ENCODE measurements around the gene CSPG5. TPM values are rescaled to one million over a fixed set of nuclear protein-coding genes. Genes with fewer than 3 reads are reported as not detected.

The CSPG5 gene
- total and polyA plus RNA-seq, 7 experiments from 2014 or later, result 0.10 to 0.51 (median 0.43) TPM; not detected in 3

DNA sequence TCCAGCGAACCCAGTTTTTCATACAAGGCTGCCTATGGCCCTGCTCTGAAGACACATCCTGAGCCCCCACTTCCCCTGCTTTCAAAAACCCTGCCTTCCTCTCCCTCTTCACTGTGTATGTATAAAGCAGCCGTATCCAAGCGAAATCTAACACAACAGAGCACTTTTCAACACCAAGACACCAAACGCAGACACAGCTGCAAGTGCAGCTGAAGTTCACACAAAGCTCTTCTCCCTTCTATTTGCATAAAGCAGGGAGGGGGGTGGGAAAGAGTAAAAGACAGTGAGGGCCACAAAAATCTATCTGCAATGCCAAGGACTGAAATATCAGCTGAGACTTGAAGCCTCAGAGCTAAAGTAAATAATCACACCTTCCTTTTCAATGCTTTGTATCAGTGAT is 35.1 kb upstream of the CSPG5 start:
- Mint-ChIP-seq H3K4me1 (peaks cover 0 to 10% (median 0%) of the 10 kb centered on the region in 7 donors), H3K9me3 (peaks cover 0 to 2% (median 0%) of the 10 kb centered on the region in 11 donors), H3K27me3 (no peaks in the 10 kb centered on the region), H3K36me3 (peaks cover 13 to 48% (median 34%) of the 10 kb centered on the region in 5 donors), H3K27ac (no peak overlapping the region), H3K4me3 (no peak overlapping the region)
- Histone ChIP-seq H3K27ac (ENCODE audit: low read depth, low read length) (no peak overlapping the region), H3K4me3 (ENCODE audit: low read length) (no peak overlapping the region), H3K27me3 (ENCODE audit: control insufficient read depth in 2 of 2, insufficient read depth in 2 of 2, low read length in 2 of 2) (no peaks in the 10 kb centered on the region), H3K4me1 (ENCODE audit: control insufficient read depth in 2 of 2, insufficient read depth in 2 of 2, low read length in 2 of 2) (no peaks in the 10 kb centered on the region), H3K9me3 (ENCODE audit: control insufficient read depth in 2 of 3, low read length in 3 of 3) (no peaks in the 10 kb centered on the region), H3K36me3 (ENCODE audit: control insufficient read depth in 2 of 3, insufficient read depth in 3 of 3, low read length in 3 of 3) (peaks cover 5 to 63% (median 13%) of the 10 kb centered on the region in 3 experiments)
- ChIA-PET POLR2A (no interaction called here), CTCF (no interaction called here)
- intact Hi-C loops (cut with micrococcal nuclease), result no loop called here
- ATAC-seq, result no peak
- no peak for DNase-seq

DNA sequence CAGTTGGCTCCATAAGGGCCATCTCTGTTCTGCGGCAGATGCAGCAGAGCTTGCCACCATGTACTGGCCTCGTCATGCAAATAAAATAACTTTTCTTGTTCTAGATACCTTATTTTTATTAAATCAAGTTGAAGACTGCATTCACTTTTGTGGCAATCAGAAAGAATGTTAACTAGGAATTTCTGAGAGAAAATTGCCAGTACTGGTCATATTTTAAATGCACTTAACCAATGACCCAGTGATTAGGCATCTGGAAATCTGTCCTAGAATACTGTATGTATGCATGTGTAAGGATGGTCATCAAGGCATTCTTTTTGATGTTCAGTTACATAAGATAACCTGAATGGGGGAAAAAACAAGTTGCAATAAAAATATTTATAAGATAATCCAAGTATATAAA is 34.2 kb upstream of the CSPG5 start:
- Mint-ChIP-seq H3K27ac (no peak overlapping the region), H3K27me3 (no peaks in the 10 kb centered on the region), H3K36me3 (peaks cover 10 to 49% (median 35%) of the 10 kb centered on the region in 5 donors), H3K4me3 (no peak overlapping the region), H3K9me3 (peaks cover 0 to 2% (median 0%) of the 10 kb centered on the region in 11 donors), H3K4me1 (peaks cover 0 to 8% (median 0%) of the 10 kb centered on the region in 7 donors)
- intact Hi-C loops (cut with micrococcal nuclease), result no loop called here
- ATAC-seq (no peak), DNase-seq (no peak)
- Histone ChIP-seq H3K4me3 (ENCODE audit: low read length) (no peak overlapping the region), H3K27ac (ENCODE audit: low read depth, low read length) (no peak overlapping the region), H3K27me3 (ENCODE audit: control insufficient read depth in 2 of 2, insufficient read depth in 2 of 2, low read length in 2 of 2) (no peaks in the 10 kb centered on the region), H3K4me1 (ENCODE audit: control insufficient read depth in 2 of 2, insufficient read depth in 2 of 2, low read length in 2 of 2) (no peaks in the 10 kb centered on the region), H3K9me3 (ENCODE audit: control insufficient read depth in 2 of 3, low read length in 3 of 3) (no peaks in the 10 kb centered on the region), H3K36me3 (ENCODE audit: control insufficient read depth in 2 of 3, insufficient read depth in 3 of 3, low read length in 3 of 3) (peaks cover 5 to 63% (median 12%) of the 10 kb centered on the region in 3 experiments)
- CTCF ChIA-PET, result no interaction called here
- POLR2A ChIA-PET, result no interaction called here

DNA sequence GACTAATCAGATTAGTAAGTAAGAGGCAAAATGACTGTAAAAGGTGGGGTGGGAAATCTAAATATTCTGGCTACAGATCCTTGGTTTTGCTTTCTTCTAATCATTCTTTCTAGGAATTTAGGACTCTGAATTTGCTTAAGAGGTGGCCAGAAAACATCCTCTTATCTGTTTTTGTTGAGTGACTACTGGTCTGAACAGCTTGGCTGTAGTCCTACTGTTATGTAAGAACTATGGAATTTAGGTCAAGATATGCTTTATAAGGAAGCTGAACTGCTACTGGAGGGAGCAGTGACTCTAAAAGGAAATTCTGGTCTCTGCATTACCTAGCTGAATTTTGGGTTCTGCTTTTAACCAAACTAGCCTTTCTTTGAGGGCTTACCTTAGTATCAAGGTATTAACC is 33.5 kb upstream of the CSPG5 start:
- H3K9me3 ChIP-seq (ENCODE audit: control insufficient read depth in 2 of 3, low read length in 3 of 3), result no peaks in the 10 kb centered on the region
- ChIA-PET POLR2A (no interaction called here), CTCF (interaction anchor here (0.6 kb wide), 1 partner anchor 94 kb away, joined by 5 read pairs; no protein-coding TSS in a partner anchor)
- peaks cover 0 to 61% (median 12%) of the 10 kb centered on the region in 3 experiments for H3K36me3 ChIP-seq (ENCODE audit: control insufficient read depth in 2 of 3, insufficient read depth in 3 of 3, low read length in 3 of 3)
- intact Hi-C loops (cut with micrococcal nuclease), result no loop called here
- H3K9me3 Mint-ChIP-seq, result peaks cover 0 to 2% (median 0%) of the 10 kb centered on the region in 11 donors
- peaks cover 0 to 6% (median 0%) of the 10 kb centered on the region in 7 donors for H3K4me1 Mint-ChIP-seq
- no peak overlapping the region for H3K27ac ChIP-seq (ENCODE audit: low read depth, low read length)
- H3K27me3 ChIP-seq (ENCODE audit: control insufficient read depth in 2 of 2, insufficient read depth in 2 of 2, low read length in 2 of 2), result no peaks in the 10 kb centered on the region
- no peak overlapping the region for H3K4me3 ChIP-seq (ENCODE audit: low read length)
- H3K27me3 Mint-ChIP-seq, result no peaks in the 10 kb centered on the region
- H3K4me3 Mint-ChIP-seq, result no peak overlapping the region
- peak overlapping the region in 5 of 9 donors; percentile 5 to 76 (median 28) for H3K27ac Mint-ChIP-seq
- no peak for DNase-seq
- H3K36me3 Mint-ChIP-seq, result peaks cover 8 to 45% (median 32%) of the 10 kb centered on the region in 5 donors
- ATAC-seq, result no peak
- H3K4me1 ChIP-seq (ENCODE audit: control insufficient read depth in 2 of 2, insufficient read depth in 2 of 2, low read length in 2 of 2), result no peaks in the 10 kb centered on the region

DNA sequence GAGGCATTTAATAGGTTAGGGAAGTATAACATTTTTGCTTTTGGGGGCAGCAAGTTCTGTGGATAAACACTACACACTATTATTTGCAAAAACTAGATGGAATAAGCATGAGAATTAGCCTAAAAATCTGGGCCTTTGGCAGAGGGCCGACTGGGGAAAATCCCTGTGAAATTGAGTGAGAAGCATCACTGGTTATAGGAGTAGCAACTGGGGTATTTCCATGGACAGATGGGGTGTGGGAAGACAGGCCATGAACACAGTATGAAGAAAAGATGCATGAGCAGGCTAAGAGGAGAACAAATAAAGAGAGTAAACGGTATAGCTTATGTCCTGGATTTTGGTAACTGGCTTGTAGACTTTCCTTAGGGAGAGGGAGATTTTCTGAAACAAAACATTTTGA is 32.9 kb upstream of the CSPG5 start:
- no peak overlapping the region for H3K4me3 ChIP-seq (ENCODE audit: low read length)
- H3K27me3 ChIP-seq (ENCODE audit: control insufficient read depth in 2 of 2, insufficient read depth in 2 of 2, low read length in 2 of 2), result no peaks in the 10 kb centered on the region
- Mint-ChIP-seq H3K4me3 (peak overlapping the region in 1 of 10 donors; percentile 30), H3K9me3 (peaks cover 0 to 2% (median 0%) of the 10 kb centered on the region in 11 donors), H3K27ac (peak overlapping the region in 7 of 9 donors; percentile 3 to 76 (median 28)), H3K4me1 (peaks cover 0 to 6% (median 0%) of the 10 kb centered on the region in 7 donors), H3K36me3 (peaks cover 8 to 42% (median 27%) of the 10 kb centered on the region in 5 donors), H3K27me3 (no peaks in the 10 kb centered on the region)
- DNase-seq (no peak), ATAC-seq (no peak)
- H3K9me3 ChIP-seq (ENCODE audit: control insufficient read depth in 2 of 3, low read length in 3 of 3), result no peaks in the 10 kb centered on the region
- ChIA-PET POLR2A (no interaction called here), CTCF (interaction anchor here (0.6 kb wide), 1 partner anchor 94 kb away, joined by 5 read pairs; no protein-coding TSS in a partner anchor)
- H3K27ac ChIP-seq (ENCODE audit: low read depth, low read length), result no peak overlapping the region
- intact Hi-C loops (cut with micrococcal nuclease), result no loop called here
- no peaks in the 10 kb centered on the region for H3K4me1 ChIP-seq (ENCODE audit: control insufficient read depth in 2 of 2, insufficient read depth in 2 of 2, low read length in 2 of 2)
- H3K36me3 ChIP-seq (ENCODE audit: control insufficient read depth in 2 of 3, insufficient read depth in 3 of 3, low read length in 3 of 3), result peaks cover 0 to 62% (median 12%) of the 10 kb centered on the region in 3 experiments

DNA sequence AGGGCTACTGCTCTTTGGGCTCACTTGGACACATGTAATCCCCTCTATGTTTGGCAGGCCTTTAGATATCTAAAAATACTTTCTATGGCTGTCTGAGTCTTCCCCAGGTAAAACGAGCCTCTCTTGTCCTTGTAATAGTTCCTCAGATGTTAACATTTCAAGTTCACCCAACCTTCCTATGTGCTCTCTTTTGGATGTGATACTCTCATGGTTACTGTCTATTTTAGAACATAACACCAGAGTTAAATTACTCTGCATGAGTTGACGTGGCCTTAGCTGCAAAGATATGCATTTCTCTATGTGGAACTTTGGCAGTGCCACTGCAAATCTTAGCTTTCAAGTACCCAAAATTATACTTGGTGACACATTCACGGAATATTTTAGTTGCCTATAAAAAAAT is 31.9 kb upstream of the CSPG5 start:
- ChIA-PET CTCF (no interaction called here), POLR2A (no interaction called here)
- peaks cover 13 to 48% (median 30%) of the 10 kb centered on the region in 5 donors for H3K36me3 Mint-ChIP-seq

DNA sequence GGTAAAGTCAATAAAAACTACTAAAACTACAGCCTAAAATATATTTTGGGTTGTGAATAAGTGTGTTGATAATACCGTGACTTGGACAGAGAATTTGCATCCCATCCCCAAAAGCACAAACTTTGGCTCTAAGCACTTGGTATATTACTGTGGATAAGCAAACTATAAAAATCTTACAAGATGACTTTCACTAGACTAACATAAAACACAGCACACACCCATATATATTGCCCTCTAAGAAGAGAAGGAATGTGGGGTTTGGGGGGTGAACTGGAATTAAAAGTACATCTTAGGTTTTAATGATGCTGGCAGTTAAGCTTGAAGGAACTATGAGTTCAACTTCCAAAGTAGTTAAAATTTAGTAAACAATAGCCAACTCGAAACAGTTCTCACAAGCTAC is 28.7 kb upstream of the CSPG5 start:
- ATAC-seq, result no peak
- no peak overlapping the region for H3K4me3 Mint-ChIP-seq
- peaks cover 0 to 16% (median 4%) of the 10 kb centered on the region in 7 donors for H3K4me1 Mint-ChIP-seq
- Histone ChIP-seq H3K36me3 (ENCODE audit: control insufficient read depth in 2 of 3, insufficient read depth in 3 of 3, low read length in 3 of 3) (peaks cover 5 to 70% (median 8%) of the 10 kb centered on the region in 3 experiments), H3K4me3 (ENCODE audit: low read length) (no peak overlapping the region), H3K27me3 (ENCODE audit: control insufficient read depth in 2 of 2, insufficient read depth in 2 of 2, low read length in 2 of 2) (no peaks in the 10 kb centered on the region), H3K27ac (ENCODE audit: low read depth, low read length) (no peak overlapping the region), H3K9me3 (ENCODE audit: control insufficient read depth in 2 of 3, low read length in 3 of 3) (no peaks in the 10 kb centered on the region), H3K4me1 (ENCODE audit: control insufficient read depth in 2 of 2, insufficient read depth in 2 of 2, low read length in 2 of 2) (no peaks in the 10 kb centered on the region)
- H3K36me3 Mint-ChIP-seq, result peaks cover 18 to 67% (median 36%) of the 10 kb centered on the region in 5 donors
- intact Hi-C loops (cut with micrococcal nuclease), result no loop called here
- no peaks in the 10 kb centered on the region for H3K27me3 Mint-ChIP-seq
- CTCF ChIA-PET, result no interaction called here
- peaks cover 0 to 2% (median 0%) of the 10 kb centered on the region in 11 donors for H3K9me3 Mint-ChIP-seq
- POLR2A ChIA-PET, result interaction anchor here (0.7 to 1.1 kb wide), 3 partner anchors 11 to 94 kb away, joined by 3 to 5 read pairs (median 3); partner anchors contain the start of gene ELP6
- H3K27ac Mint-ChIP-seq, result no peak overlapping the region
- no peak for DNase-seq

More for the DNA sequence above, 31.9 kb upstream of the CSPG5 start:
- no peak overlapping the region for H3K27ac ChIP-seq (ENCODE audit: low read depth, low read length)
- no peaks in the 10 kb centered on the region for H3K27me3 Mint-ChIP-seq
- no peak overlapping the region for H3K4me3 Mint-ChIP-seq
- H3K36me3 ChIP-seq (ENCODE audit: control insufficient read depth in 2 of 3, insufficient read depth in 3 of 3, low read length in 3 of 3), result peaks cover 0 to 67% (median 12%) of the 10 kb centered on the region in 3 experiments
- ATAC-seq, result no peak
- H3K27ac Mint-ChIP-seq, result no peak overlapping the region
- no peak overlapping the region for H3K4me3 ChIP-seq (ENCODE audit: low read length)
- peaks cover 0 to 2% (median 0%) of the 10 kb centered on the region in 11 donors for H3K9me3 Mint-ChIP-seq
- H3K27me3 ChIP-seq (ENCODE audit: control insufficient read depth in 2 of 2, insufficient read depth in 2 of 2, low read length in 2 of 2), result no peaks in the 10 kb centered on the region
- intact Hi-C loops (cut with micrococcal nuclease), result no loop called here
- peaks cover 0 to 7% (median 4%) of the 10 kb centered on the region in 7 donors for H3K4me1 Mint-ChIP-seq
- DNase-seq, result no peak
- H3K4me1 ChIP-seq (ENCODE audit: control insufficient read depth in 2 of 2, insufficient read depth in 2 of 2, low read length in 2 of 2), result no peaks in the 10 kb centered on the region
- H3K9me3 ChIP-seq (ENCODE audit: control insufficient read depth in 2 of 3, low read length in 3 of 3), result no peaks in the 10 kb centered on the region

DNA sequence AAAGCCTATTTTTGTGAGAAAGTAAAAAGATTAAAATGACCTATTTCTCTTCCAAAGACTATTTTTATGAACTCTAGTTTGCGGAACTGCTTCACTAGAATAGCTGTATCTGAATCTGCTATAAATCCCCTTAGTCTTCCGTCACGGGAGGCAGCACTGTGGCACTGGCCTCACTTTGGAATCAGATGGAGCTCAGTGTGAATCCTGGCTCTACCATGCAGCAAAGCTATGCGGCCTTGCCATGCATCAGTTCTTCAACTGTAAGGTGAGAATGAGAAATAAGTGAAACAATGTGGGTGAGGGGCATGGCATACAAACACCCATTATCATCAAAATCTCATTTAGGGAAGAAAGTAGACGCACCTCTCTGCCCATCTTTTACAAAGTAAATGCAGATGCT is 27.5 kb upstream of the CSPG5 start:
- no peaks in the 10 kb centered on the region for H3K27me3 ChIP-seq (ENCODE audit: control insufficient read depth in 2 of 2, insufficient read depth in 2 of 2, low read length in 2 of 2)
- H3K27ac Mint-ChIP-seq, result peak overlapping the region in 1 of 9 donors; percentile 63
- intact Hi-C loops (cut with micrococcal nuclease), result no loop called here
- H3K27ac ChIP-seq (ENCODE audit: low read depth, low read length), result no peak overlapping the region
- CTCF ChIA-PET, result no interaction called here
- POLR2A ChIA-PET, result no interaction called here
- H3K4me1 Mint-ChIP-seq, result peaks cover 0 to 11% (median 4%) of the 10 kb centered on the region in 7 donors
- H3K36me3 ChIP-seq (ENCODE audit: control insufficient read depth in 2 of 3, insufficient read depth in 3 of 3, low read length in 3 of 3), result peaks cover 4 to 68% (median 5%) of the 10 kb centered on the region in 3 experiments
- H3K27me3 Mint-ChIP-seq, result no peaks in the 10 kb centered on the region
- DNase-seq (no peak), ATAC-seq (no peak)
- no peak overlapping the region for H3K4me3 Mint-ChIP-seq
- H3K36me3 Mint-ChIP-seq, result peaks cover 18 to 56% (median 31%) of the 10 kb centered on the region in 5 donors
- no peaks in the 10 kb centered on the region for H3K9me3 Mint-ChIP-seq
- no peaks in the 10 kb centered on the region for H3K4me1 ChIP-seq (ENCODE audit: control insufficient read depth in 2 of 2, insufficient read depth in 2 of 2, low read length in 2 of 2)
- no peak overlapping the region for H3K4me3 ChIP-seq (ENCODE audit: low read length)
- no peaks in the 10 kb centered on the region for H3K9me3 ChIP-seq (ENCODE audit: control insufficient read depth in 2 of 3, low read length in 3 of 3)

Data from naive thymus-derived CD4-positive, alpha-beta T cell (primary cell).